Chondrocyte (in vitro differentiated cells): Measurements from ENCODE around the gene SAPCD1. TPM values are rescaled to one million over a fixed set of nuclear protein-coding genes. Genes with fewer than 3 reads are reported as not detected.

ENCODE experiments used
- DNase-seq: peaks from one replicate; pipeline ENCODE4 v3.0.0; 2021; ENCODE audit warnings: mixed read lengths, low spot score
- H3K27ac Mint-ChIP-seq: one replicate; pipeline ENCODE4 v1.8.0; 2021; ENCODE audit warnings: mild to moderate bottlenecking, moderate library complexity, mixed read lengths; ENCODE audit not compliant: unreplicated experiment
- H3K27me3 Mint-ChIP-seq: 2 replicates; pipeline ENCODE4 v1.8.0; 2021; ENCODE audit warnings: low read depth, mixed read lengths
- H3K36me3 Mint-ChIP-seq: 2 replicates; pipeline ENCODE4 v1.8.0; 2021; ENCODE audit warnings: low read depth, mixed read lengths
- H3K4me1 Mint-ChIP-seq: 2 replicates; pipeline ENCODE4 v1.8.0; 2021; ENCODE audit warnings: low read depth, mild to moderate bottlenecking, mixed read lengths
- H3K4me3 Mint-ChIP-seq: one replicate; pipeline ENCODE4 v1.8.0; 2021; ENCODE audit warnings: mild to moderate bottlenecking, moderate library complexity, mixed read lengths; ENCODE audit not compliant: unreplicated experiment
- H3K9me3 Mint-ChIP-seq: 2 replicates; pipeline ENCODE4 v1.8.0; 2021; ENCODE audit warnings: low read depth, mixed read lengths
- CTCF ChIP-seq: fragments of 200-600 bp; sonication (generic); IDR thresholded peaks from 2 replicates; pipeline ENCODE4 v1.5.0; 2021; ENCODE audit warnings: antibody characterized with exemption, mild to moderate bottlenecking, moderate library complexity
- total RNA-seq: library from RNA; stranded (reverse); gene quantifications from 3 replicates; pipeline ENCODE4 v1.2.1, GENCODE V29; 2021

Gene SAPCD1
- total RNA-seq, 1 donor from 2014 or later = 1.4 TPM

GRCh38 chr6:31739639-31740396 is 22.6 kb upstream of the SAPCD1 start, which contains the start of gene MSH5:
Gene MSH5 (plus strand): TSS chr6:31740005. CDS start chr6:31740467, 462 bp downstream.
- H3K36me3 Mint-ChIP-seq = peaks cover 5% of the 10 kb centered on the region
- no peaks in the 10 kb centered on the region for H3K9me3 Mint-ChIP-seq
- H3K4me1 Mint-ChIP-seq = peaks cover 38% of the 10 kb centered on the region
- no peak for TF ChIP-seq CTCF
- peak within 1 kb of the TSS; percentile 95 for H3K4me3 Mint-ChIP-seq
- peak; percentile 99 for DNase-seq
- peak within 1 kb of the TSS; percentile 97 for H3K27ac Mint-ChIP-seq
- H3K27me3 Mint-ChIP-seq = no peaks in the 10 kb centered on the region

DNA sequence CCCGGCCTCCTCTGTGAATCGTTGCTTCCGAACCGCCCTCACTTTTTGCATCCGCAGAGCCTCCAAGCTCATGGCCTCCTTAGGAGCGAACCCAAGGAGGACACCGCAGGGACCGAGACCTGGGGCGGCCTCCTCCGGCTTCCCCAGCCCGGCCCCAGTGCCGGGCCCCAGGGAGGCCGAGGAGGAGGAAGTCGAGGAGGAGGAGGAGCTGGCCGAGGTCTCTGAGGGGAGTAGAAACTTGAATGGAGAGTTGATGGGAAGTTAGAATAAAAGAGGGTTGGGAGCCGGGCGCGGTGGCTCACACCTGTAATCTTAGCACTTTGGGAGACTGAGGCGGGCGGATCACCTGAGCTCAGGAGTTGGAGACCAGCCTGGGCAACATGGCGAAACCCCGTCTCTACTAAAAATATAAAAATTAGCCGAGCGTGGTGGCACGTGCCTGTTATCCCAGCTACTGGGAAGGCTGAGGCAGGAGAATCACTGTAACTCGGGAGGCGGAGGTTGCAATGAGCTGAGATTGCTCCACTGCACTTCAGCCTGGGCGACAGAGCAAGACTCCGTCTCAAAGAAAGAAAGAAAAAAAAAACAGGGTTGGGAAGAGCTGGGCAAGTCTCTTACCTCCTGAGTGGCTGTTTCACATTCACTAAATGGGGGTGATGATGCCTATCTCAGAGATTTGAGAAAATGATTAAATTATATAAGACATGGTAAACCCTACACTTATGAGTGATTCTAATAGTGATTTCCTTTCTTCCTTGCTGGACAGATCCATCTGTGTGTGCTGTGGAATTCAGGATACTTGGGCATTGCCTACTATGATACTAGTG is 21.8 kb upstream of the SAPCD1 start:
- DNase-seq = no peak
- no peak for TF ChIP-seq CTCF
- peaks cover 37% of the 10 kb centered on the region for H3K4me1 Mint-ChIP-seq
- H3K4me3 Mint-ChIP-seq = peak overlapping the region; percentile 95
- H3K27ac Mint-ChIP-seq = peak overlapping the region; percentile 90
- peaks cover 5% of the 10 kb centered on the region for H3K36me3 Mint-ChIP-seq
- H3K27me3 Mint-ChIP-seq = no peaks in the 10 kb centered on the region
- no peaks in the 10 kb centered on the region for H3K9me3 Mint-ChIP-seq

GRCh38 chr6:31741815-31742214 is 20.6 kb upstream of the SAPCD1 start:
- peaks cover 33% of the 10 kb centered on the region for H3K4me1 Mint-ChIP-seq
- no peak overlapping the region for H3K27ac Mint-ChIP-seq
- no peak overlapping the region for H3K4me3 Mint-ChIP-seq
- TF ChIP-seq CTCF = no peak
- H3K27me3 Mint-ChIP-seq = no peaks in the 10 kb centered on the region
- no peaks in the 10 kb centered on the region for H3K9me3 Mint-ChIP-seq
- no peak for DNase-seq
- peaks cover 2% of the 10 kb centered on the region for H3K36me3 Mint-ChIP-seq

DNA sequence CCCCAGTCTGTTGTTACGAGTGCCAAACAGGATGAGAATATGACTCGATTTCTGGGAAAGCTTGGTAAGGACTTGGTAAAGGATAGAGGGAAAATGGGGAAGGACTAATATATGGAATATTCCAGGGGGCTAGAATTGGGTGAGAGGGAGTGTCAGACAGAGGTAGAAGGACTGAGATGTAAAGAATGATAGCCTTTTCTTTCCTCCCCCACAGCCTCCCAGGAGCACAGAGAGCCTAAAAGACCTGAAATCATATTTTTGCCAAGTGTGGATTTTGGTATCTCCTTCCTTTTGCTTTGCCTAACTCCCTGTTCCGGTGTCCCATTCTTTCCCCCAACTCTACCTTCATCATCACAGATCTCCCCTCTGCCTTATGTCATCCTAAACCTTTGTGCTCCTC is 19.6 kb upstream of the SAPCD1 start:
- no peaks in the 10 kb centered on the region for H3K27me3 Mint-ChIP-seq
- no peak overlapping the region for H3K4me3 Mint-ChIP-seq
- peaks cover 27% of the 10 kb centered on the region for H3K4me1 Mint-ChIP-seq
- H3K36me3 Mint-ChIP-seq = peaks cover 2% of the 10 kb centered on the region
- H3K27ac Mint-ChIP-seq = no peak overlapping the region
- no peak for DNase-seq
- TF ChIP-seq CTCF = no peak
- no peaks in the 10 kb centered on the region for H3K9me3 Mint-ChIP-seq

DNA sequence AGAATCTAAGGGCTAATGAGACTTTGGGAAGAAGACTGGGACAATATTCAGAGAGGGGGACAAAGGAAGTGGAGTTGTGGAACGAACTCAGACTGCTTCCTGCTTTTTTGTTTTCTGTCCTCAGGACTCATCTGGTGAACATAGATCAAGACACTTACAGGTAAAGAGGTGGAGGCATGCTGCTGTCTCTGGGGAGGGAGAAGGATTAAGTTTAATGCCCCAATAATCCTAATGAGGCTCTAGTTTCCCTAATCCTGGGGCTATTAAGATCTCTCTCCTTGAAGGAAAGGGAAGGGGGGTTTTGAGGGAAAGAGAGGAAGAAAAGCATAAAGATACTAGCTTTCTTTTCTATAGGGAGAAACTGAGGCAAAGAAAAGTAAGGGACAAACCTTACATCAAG is 18.0 kb upstream of the SAPCD1 start:
- no peak overlapping the region for H3K27ac Mint-ChIP-seq
- peaks cover 2% of the 10 kb centered on the region for H3K36me3 Mint-ChIP-seq
- H3K9me3 Mint-ChIP-seq = no peaks in the 10 kb centered on the region
- peaks cover 14% of the 10 kb centered on the region for H3K4me1 Mint-ChIP-seq
- H3K4me3 Mint-ChIP-seq = no peak overlapping the region
- no peaks in the 10 kb centered on the region for H3K27me3 Mint-ChIP-seq
- no peak for DNase-seq
- TF ChIP-seq CTCF = no peak
